Left renal pelvis (tissue), 4 donors: ENCODE results near the gene JUNB. TPM values are rescaled to one million over a fixed set of nuclear protein-coding genes. Genes with fewer than 3 reads are reported as not detected.
"Not testable (repeated sequence)": the region's sequence is repeated elsewhere in the genome, so short reads cannot be mapped to it uniquely, and the experiment has no call there.

Source experiments
- DNase-seq, 4 donors: peaks; one replicate each; pipeline ENCODE4 v3.0.0-alpha.2; 2013; ENCODE audit warnings: low read depth in 4 of 4, low spot score in 3 of 4
- polyA plus RNA-seq, 4 donors: library from polyadenylated mRNA; unstranded; fragments of 120-200 nt; gene quantifications; one replicate each; pipeline ENCODE4 v1.2.1, GENCODE V29; 2013; ENCODE audit not compliant: insufficient read length in 4 of 4

The JUNB gene
- polyA plus RNA-seq, 4 donors, result 13.8 to 678 (median 32.3) TPM

GRCh38 chr19:12802267-12803106, 11.2 kb downstream of the JUNB start:
- no peak for DNase-seq

GRCh38 chr19:12804051-12804450, 12.8 kb downstream of the JUNB start:
- DNase-seq, result no peak

- no peak for DNase-seq
Measured at GRCh38 chr19:12806242-12807081, 15.2 kb downstream of the JUNB start, which contains the start of gene RNASEH2A. Gene RNASEH2A, plus strand, starts transcription at chr19:12806584. Its CDS starts 90 bp downstream, at chr19:12806674.

- no peak for DNase-seq
Measured at GRCh38 chr19:12815088-12815487, 23.8 kb downstream of the JUNB start.

GRCh38 chr19:12817188-12817587, 25.9 kb downstream of the JUNB start:
- DNase-seq, result not testable (repeated sequence)

GRCh38 chr19:12817810-12818209, 26.5 kb downstream of the JUNB start:
- DNase-seq, result not testable (repeated sequence)

- no peak for DNase-seq
Measured at GRCh38 chr19:12821761-12822160, 30.5 kb downstream of the JUNB start.

- no peak for DNase-seq
Measured at GRCh38 chr19:12825254-12826131, 34.2 kb downstream of the JUNB start.

GRCh38 chr19:12828494-12828893, 37.2 kb downstream of the JUNB start:
- no peak for DNase-seq

GRCh38 chr19:12833418-12833737, 42.1 kb downstream of the JUNB start:
- no peak for DNase-seq

- DNase-seq, result no peak
Measured at GRCh38 chr19:12833738-12834565, 42.7 kb downstream of the JUNB start.

GRCh38 chr19:12834566-12834943, 43.3 kb downstream of the JUNB start, which contains the start of gene RTBDN:
Gene RTBDN, minus strand, starts transcription at chr19:12834579. Its CDS starts 4,600 bp downstream, at chr19:12829979.
- no peak for DNase-seq

GRCh38 chr19:12834976-12835757, 43.9 kb downstream of the JUNB start:
- DNase-seq, result no peak

GRCh38 chr19:12836529-12836863, 45.2 kb downstream of the JUNB start:
- DNase-seq, result no peak

- DNase-seq, result no peak
Measured at GRCh38 chr19:12837225-12837624, 45.9 kb downstream of the JUNB start.

- no peak for DNase-seq
Measured at GRCh38 chr19:12838182-12838885, 47.0 kb downstream of the JUNB start, which contains the start of gene MAST1. Gene MAST1, plus strand, starts transcription at chr19:12838515. Its CDS starts 58 bp downstream, at chr19:12838573.

- DNase-seq, result no peak
Measured at GRCh38 chr19:12838886-12839756, 47.8 kb downstream of the JUNB start.
